BE2C (cell line): ENCODE data around the gene SRSF6. TPM values are rescaled to one million over a fixed set of nuclear protein-coding genes. Genes with fewer than 3 reads are reported as not detected.

Source experiments
- DNase-seq: peaks from one replicate; pipeline ENCODE4 v3.0.0-alpha.2; 2020
- H3K27me3 ChIP-seq: fragments of 250-450 bp; sonication (Bioruptor Pico); 2 replicates; pipeline ENCODE4 v1.5.1; 2020; ENCODE audit warnings: mild to moderate bottlenecking
- H3K36me3 ChIP-seq: fragments of 250-450 bp; sonication (Bioruptor Pico); 2 replicates; pipeline ENCODE4 v1.5.1; 2020; ENCODE audit warnings: mild to moderate bottlenecking
- H3K4me1 ChIP-seq: fragments of 250-450 bp; sonication (Bioruptor Pico); 2 replicates; pipeline ENCODE4 v1.5.1; 2020
- H3K4me3 ChIP-seq: 2 replicates; pipeline ENCODE4 v1.5.1; 2011; ENCODE audit warnings: low read depth, low read length
- H3K9me3 ChIP-seq: fragments of 250-450 bp; sonication (Bioruptor Pico); 2 replicates; pipeline ENCODE4 v1.5.1; 2020
- CTCF ChIP-seq: IDR thresholded peaks from 2 replicates; pipeline ENCODE4 v1.5.1; 2012; ENCODE audit warnings: mild to moderate bottlenecking, low read depth, low read length
- polyA plus RNA-seq: library from polyadenylated mRNA; unstranded; fragments of >200 nt; gene quantifications from one replicate; pipeline ENCODE4 v1.2.1, GENCODE V29; 2012; ENCODE audit warnings: low read depth, missing spikeins; ENCODE audit not compliant: insufficient read length, insufficient read depth

SRSF6 gene
- polyA plus RNA-seq = 126 TPM

- Histone ChIP-seq H3K4me1 (no peaks in the 10 kb centered on the region), H3K4me3 (peak within 1 kb of the TSS; percentile 95), H3K27me3 (no peaks in the 10 kb centered on the region), H3K36me3 (peaks cover 42% of the 10 kb centered on the region), H3K9me3 (no peaks in the 10 kb centered on the region)
- no peak for TF ChIP-seq CTCF
- DNase-seq = peak; percentile 95
Measured at GRCh38 chr20:43457640-43458421, at the start of gene SRSF6. Gene SRSF6, plus strand, starts transcription at chr20:43457896. Its CDS starts 138 bp downstream, at chr20:43458034.

- Histone ChIP-seq H3K9me3 (no peaks in the 10 kb centered on the region; the same call in 1 of the 2 replicates), H3K4me3 (no peak overlapping the region), H3K27me3 (peaks cover 8% of the 10 kb centered on the region), H3K4me1 (no peaks in the 10 kb centered on the region), H3K36me3 (no peaks in the 10 kb centered on the region)
- peak; percentile 86 for TF ChIP-seq CTCF
- peak; percentile 48 for DNase-seq
Measured at GRCh38 chr20:43408848-43409576, 48.7 kb upstream of the SRSF6 start.

- Histone ChIP-seq H3K4me1 (no peaks in the 10 kb centered on the region), H3K9me3 (no peaks in the 10 kb centered on the region; the same call in 1 of the 2 replicates), H3K36me3 (no peaks in the 10 kb centered on the region), H3K4me3 (no peak overlapping the region), H3K27me3 (peaks cover 8% of the 10 kb centered on the region)
- no peak for DNase-seq
- no peak for TF ChIP-seq CTCF
Measured at GRCh38 chr20:43409577-43409913, 48.2 kb upstream of the SRSF6 start.

GRCh38 chr20:43415661-43416430 is 41.9 kb upstream of the SRSF6 start:
- no peak for TF ChIP-seq CTCF
- Histone ChIP-seq H3K9me3 (no peaks in the 10 kb centered on the region; the same call in 1 of the 2 replicates), H3K4me1 (no peaks in the 10 kb centered on the region), H3K4me3 (no peak overlapping the region), H3K36me3 (no peaks in the 10 kb centered on the region), H3K27me3 (peaks cover 5% of the 10 kb centered on the region)
- DNase-seq = no peak

- TF ChIP-seq CTCF = no peak
- Histone ChIP-seq H3K4me1 (no peaks in the 10 kb centered on the region), H3K9me3 (no peaks in the 10 kb centered on the region; the same call in 1 of the 2 replicates), H3K27me3 (peaks cover 5% of the 10 kb centered on the region), H3K4me3 (no peak overlapping the region), H3K36me3 (no peaks in the 10 kb centered on the region)
- no peak for DNase-seq
Measured at GRCh38 chr20:43416591-43417228, 41.0 kb upstream of the SRSF6 start.
